Sigmoid colon (tissue), 7 donors: ENCODE results near the gene EPN3. TPM values are rescaled to one million over a fixed set of nuclear protein-coding genes. Genes with fewer than 3 reads are reported as not detected.

Experiments used
- DNase-seq: peaks from one replicate; pipeline ENCODE4 v3.0.0-alpha.2; 2019
- H3K27ac ChIP-seq, 4 donors: fragments of 200-600 bp; sonication (generic); one replicate each; pipeline ENCODE4 v1.5.1; 2016 to 2019; ENCODE audit warnings: mild to moderate bottlenecking in 1 of 4
- H3K27me3 ChIP-seq, 3 donors: fragments of 200-600 bp; sonication (generic); one replicate each; pipeline ENCODE4 v1.5.1; 2019; ENCODE audit warnings: mild to moderate bottlenecking in 1 of 3
- H3K36me3 ChIP-seq, 4 donors: fragments of 200-600 bp; sonication (generic); one replicate each; pipeline ENCODE4 v1.5.1; 2016 to 2019
- H3K4me1 ChIP-seq, 4 donors: fragments of 200-600 bp; sonication (generic); one replicate each; pipeline ENCODE4 v1.5.1; 2017 to 2019
- H3K4me3 ChIP-seq, 4 donors: fragments of 200-600 bp; sonication (generic); one replicate each; pipeline ENCODE4 v1.5.1; 2017 to 2019; ENCODE audit warnings: mild to moderate bottlenecking in 2 of 4, moderate library complexity in 1 of 4
- H3K9me3 ChIP-seq, 4 donors: fragments of 200-600 bp in 3 of 4; sonication (generic) in 3 of 4; one replicate each; pipeline versions ENCODE4 v1.5.1 to v1.6.1; 2013 to 2019
- CTCF ChIP-seq, 4 experiments: fragments of 450-650 bp in 3 of 4; fragments of 200-600 bp in 1 of 4; IDR thresholded peaks; one replicate each; pipeline ENCODE4 v1.5.1; 2016 to 2019; ENCODE audit warnings: antibody characterized with exemption in 4 of 4, mild to moderate bottlenecking in 3 of 4, moderate library complexity in 2 of 4
- EP300 ChIP-seq, 4 donors: sonication (generic); formaldehyde crosslinking; IDR thresholded peaks; one replicate each; pipeline ENCODE4 v1.6.1; 2017; ENCODE audit warnings: antibody characterized with exemption in 4 of 4
- POLR2A ChIP-seq, 2 donors: fragments of 450-650 bp; IDR thresholded peaks; one replicate each; pipeline ENCODE4 v1.6.1; 2016; ENCODE audit warnings: antibody characterized with exemption in 2 of 2, mild to moderate bottlenecking in 2 of 2, moderate library complexity in 2 of 2
- POLR2AphosphoS5 ChIP-seq, 4 donors: sonication (generic); formaldehyde crosslinking; IDR thresholded peaks; one replicate each; pipeline ENCODE4 v1.6.1; 2017; ENCODE audit warnings: antibody characterized with exemption in 4 of 4
- WGBS, 2 donors: extraction: QIAGEN DNeasy Blood & Tissue Kit; methylation state at CpG; one replicate each; pipeline ENCODE4 v1.1.7; 2013; 5-methylcytosine and 5-hydroxymethylcytosine counted together
- intact Hi-C: fragments of 100-400 bp; cut with DNase I; formaldehyde crosslinking; loops from one replicate; pipeline ENCODE4 v1.15.1; 2023
- polyA plus RNA-seq, 3 donors: library from polyadenylated mRNA; stranded (reverse); fragments of 200-250 nt; gene quantifications; one replicate each; pipeline ENCODE4 v1.2.3, GENCODE V29; 2013
- total RNA-seq, 4 donors: library from RNA; depleted of rRNA; stranded (reverse); fragments of >200 nt; gene quantifications; one replicate each; pipeline ENCODE4 v1.1.0, GENCODE V29; 2016
- donor health status: healthy with polysubstance abuse.
- donor health status: Bipolar disorder and iron deficiency.
- donor health status: healthy.

The EPN3 gene
- total and polyA plus RNA-seq, 7 donors = 23.4 to 31.7 (median 29.5) TPM; not detected in 4

GRCh38 chr17:50561746-50562141 is 29.2 kb downstream of the EPN3 start:
- Histone ChIP-seq H3K4me1 (peaks cover 0 to 59% (median 51%) of the 10 kb centered on the region in 4 donors), H3K36me3 (no peaks in the 10 kb centered on the region), H3K27ac (no peak overlapping the region), H3K9me3 (no peaks in the 10 kb centered on the region), H3K4me3 (peak overlapping the region in 2 of 4 donors; percentile 57 to 58), H3K27me3 (peaks cover 27 to 88% (median 59%) of the 10 kb centered on the region in 3 donors)
- TF ChIP-seq POLR2AphosphoS5 (IDR thresholded peaks at IDR 0.05) = no peak
- no peak for TF ChIP-seq CTCF (IDR thresholded peaks at IDR 0.05)
- no peak for TF ChIP-seq EP300 (IDR thresholded peaks at IDR 0.05)
- TF ChIP-seq POLR2A (IDR thresholded peaks at IDR 0.05) = no peak
- intact Hi-C loops = no loop called here
- 1 to 2% methylated on average over 27 of the region's 27 CpGs for WGBS, 2 donors
- no peak for DNase-seq

GRCh38 chr17:50562242-50563091 is 29.9 kb downstream of the EPN3 start:
- WGBS, 2 donors = 20 to 24% methylated on average over 22 of the region's 22 CpGs
- Histone ChIP-seq H3K27ac (no peak overlapping the region), H3K4me1 (peaks cover 0 to 63% (median 51%) of the 10 kb centered on the region in 4 donors), H3K27me3 (peaks cover 27 to 96% (median 59%) of the 10 kb centered on the region in 3 donors), H3K4me3 (peak overlapping the region in 1 of 4 donors; percentile 58), H3K9me3 (no peaks in the 10 kb centered on the region), H3K36me3 (no peaks in the 10 kb centered on the region)
- intact Hi-C loops = no loop called here
- no peak for TF ChIP-seq POLR2A (IDR thresholded peaks at IDR 0.05)
- DNase-seq = no peak

- DNase-seq = no peak
- no peak overlapping the region for H3K4me3 ChIP-seq
Observed at GRCh38 chr17:50563092-50563511, 30.6 kb downstream of the EPN3 start.

GRCh38 chr17:50564916-50565315 is 32.4 kb downstream of the EPN3 start:
- no peaks in the 10 kb centered on the region for H3K9me3 ChIP-seq
- DNase-seq = peak; percentile 91
- H3K27ac ChIP-seq = peak overlapping the region; percentile 3 to 52 (median 27)
- TF ChIP-seq EP300 (IDR thresholded peaks at IDR 0.05) (no peak), POLR2AphosphoS5 (IDR thresholded peaks at IDR 0.05) (peak in 1 of 4 donors; percentile 11)
- H3K4me3 ChIP-seq = no peak overlapping the region
- 17 to 32% methylated on average over 19 of the region's 19 CpGs for WGBS, 2 donors
- peaks cover 0 to 50% (median 36%) of the 10 kb centered on the region in 4 donors for H3K4me1 ChIP-seq
- intact Hi-C loops = no loop called here
- H3K36me3 ChIP-seq = no peaks in the 10 kb centered on the region
- H3K27me3 ChIP-seq = peaks cover 22 to 80% (median 46%) of the 10 kb centered on the region in 3 donors

More at GRCh38 chr17:50563092-50563511, 30.6 kb downstream of the EPN3 start:
- H3K9me3 ChIP-seq = no peaks in the 10 kb centered on the region
- TF ChIP-seq POLR2AphosphoS5 (IDR thresholded peaks at IDR 0.05) = no peak
- no peak for TF ChIP-seq CTCF (IDR thresholded peaks at IDR 0.05)
- no peak for TF ChIP-seq POLR2A (IDR thresholded peaks at IDR 0.05)
- no peak for TF ChIP-seq EP300 (IDR thresholded peaks at IDR 0.05)
- 60 to 74% methylated on average over 4 of the region's 4 CpGs for WGBS, 2 donors
- intact Hi-C loops = no loop called here
- H3K4me1 ChIP-seq = peaks cover 0 to 63% (median 51%) of the 10 kb centered on the region in 4 donors
- H3K27ac ChIP-seq = no peak overlapping the region
- H3K36me3 ChIP-seq = no peaks in the 10 kb centered on the region
- peaks cover 27 to 98% (median 59%) of the 10 kb centered on the region in 3 donors for H3K27me3 ChIP-seq

- intact Hi-C loops = no loop called here
- Histone ChIP-seq H3K4me3 (no peak overlapping the region), H3K27me3 (peaks cover 22 to 72% (median 40%) of the 10 kb centered on the region in 3 donors), H3K36me3 (no peaks in the 10 kb centered on the region), H3K4me1 (peaks cover 0 to 42% (median 30%) of the 10 kb centered on the region in 4 donors), H3K27ac (peak overlapping the region in 1 of 4 donors; percentile 49), H3K9me3 (no peaks in the 10 kb centered on the region)
- no peak for DNase-seq
- 30 to 39% methylated on average over 10 of the region's 10 CpGs for WGBS, 2 donors
- no peak for TF ChIP-seq POLR2A (IDR thresholded peaks at IDR 0.05)
- TF ChIP-seq EP300 (IDR thresholded peaks at IDR 0.05) = no peak
- TF ChIP-seq CTCF (IDR thresholded peaks at IDR 0.05) = no peak
Observed at GRCh38 chr17:50565402-50566350, 33.1 kb downstream of the EPN3 start.
